Erythroblast (primary cell): Measurements from ENCODE around the gene EMCN.

Experiments
- GATA1 ChIP-seq: IDR thresholded peaks from 2 replicates; pipeline ENCODE4 v1.6.1; 2011; ENCODE audit warnings: low read depth, mild to moderate bottlenecking, control low read depth, low read length, moderate library complexity
- POLR2A ChIP-seq: IDR thresholded peaks from 2 replicates; pipeline ENCODE4 v1.6.1; 2011; ENCODE audit warnings: mild to moderate bottlenecking, low read length

- TF ChIP-seq POLR2A (no peak), GATA1 (no peak)
These were observed 7.3 kb downstream of the EMCN start for GRCh38 chr4:100510551-100510950.
